Measurements from ENCODE around the gene GNE. TPM values are rescaled to one million over a fixed set of nuclear protein-coding genes. Genes with fewer than 3 reads are reported as not detected.

The GNE gene
- total and polyA plus RNA-seq, 2 of the 8 experiments (the other 6 are each of a cell fraction or from before 2014, with no cell fraction given): 5.1 to 11.1 TPM

GRCh38 chr9:36278243-36278642 is 20.0 kb upstream of the GNE start (continued):
- TF ChIP-seq GABPA (IDR thresholded peaks at IDR 0.05; ENCODE audit: borderline replicate concordance, insufficient read depth, low read length): no peak
- no peak for TF ChIP-seq RBBP5 (IDR thresholded peaks at IDR 0.05; ENCODE audit: borderline replicate concordance, low read depth, low read length)
- no peak for TF ChIP-seq HDAC2 (IDR thresholded peaks at IDR 0.05; ENCODE audit: borderline replicate concordance in 1 of 2, low read depth in 2 of 2, low read length in 2 of 2)

Data from H1 (cell line).